ENCODE measurements around the gene PPM1D.
"Not testable (repeated sequence)": the region's sequence is repeated elsewhere in the genome, so short reads cannot be mapped to it uniquely, and the experiment has no call there.

Gene PPM1D

GRCh38 chr17:60627124-60627523, 27.1 kb downstream of the PPM1D start:
- no peak for DNase-seq

- no peak for DNase-seq
Measured at GRCh38 chr17:60628252-60628889, 28.4 kb downstream of the PPM1D start.

GRCh38 chr17:60629120-60629519, 29.1 kb downstream of the PPM1D start:
- no peak for DNase-seq

- no peak for DNase-seq
Measured at GRCh38 chr17:60630352-60630751, 30.4 kb downstream of the PPM1D start.

- DNase-seq = no peak
Measured at GRCh38 chr17:60631119-60631518, 31.1 kb downstream of the PPM1D start.

GRCh38 chr17:60637683-60638082, 37.7 kb downstream of the PPM1D start:
- no peak for DNase-seq

- no peak for DNase-seq
Measured at GRCh38 chr17:60639019-60639330, 39.0 kb downstream of the PPM1D start.

- DNase-seq = no peak
Measured at GRCh38 chr17:60640503-60640902, 40.5 kb downstream of the PPM1D start.

GRCh38 chr17:60641126-60641525, 41.1 kb downstream of the PPM1D start:
- no peak for DNase-seq

- DNase-seq = no peak
Measured at GRCh38 chr17:60641810-60642220, 41.8 kb downstream of the PPM1D start.

- DNase-seq = no peak
Measured at GRCh38 chr17:60645918-60646523, 46.0 kb downstream of the PPM1D start.

- DNase-seq = no peak
Measured at GRCh38 chr17:60646701-60647100, 46.7 kb downstream of the PPM1D start.

GRCh38 chr17:60647705-60648104, 47.7 kb downstream of the PPM1D start:
- DNase-seq = no peak

- no peak for DNase-seq
Measured at GRCh38 chr17:60652454-60653247, 52.7 kb downstream of the PPM1D start.

- DNase-seq = no peak
Measured at GRCh38 chr17:60653569-60653968, 53.6 kb downstream of the PPM1D start.

- no peak for DNase-seq
Measured at GRCh38 chr17:60656499-60656898, 56.5 kb downstream of the PPM1D start.

GRCh38 chr17:60659156-60659555, 59.2 kb downstream of the PPM1D start:
- DNase-seq = no peak

- no peak for DNase-seq
Measured at GRCh38 chr17:60661489-60661888, 61.5 kb downstream of the PPM1D start.

GRCh38 chr17:60664022-60664421, 64.0 kb downstream of the PPM1D start:
- DNase-seq = no peak

- DNase-seq = no peak
Measured at GRCh38 chr17:60665602-60666001, 65.6 kb downstream of the PPM1D start.

- DNase-seq = not testable (repeated sequence)
Measured at GRCh38 chr17:60668741-60669140, 68.7 kb downstream of the PPM1D start.

GRCh38 chr17:60671482-60671881, 71.5 kb downstream of the PPM1D start:
- no peak for DNase-seq

GRCh38 chr17:60674637-60675036, 74.6 kb downstream of the PPM1D start:
- not testable (repeated sequence) for DNase-seq

GRCh38 chr17:60675997-60676396, 76.0 kb downstream of the PPM1D start:
- DNase-seq = no peak

Data from NK-92 treated with Interleukin-12 subunit alpha and Interleukin-12 subunit beta, amount 100 ng/mL, for 24 hours (cell line).